GM13976 (cell line): Measurements from ENCODE around the gene ERN1.

Experiments
- DNase-seq: peaks from one replicate; pipeline ENCODE4 v3.0.0; 2012; ENCODE audit warnings: low spot score
- CTCF ChIP-seq: IDR thresholded peaks from 2 replicates; pipeline ENCODE4 v1.5.1; 2012; ENCODE audit warnings: borderline replicate concordance, mild to moderate bottlenecking; ENCODE audit not compliant: insufficient read depth; ENCODE audit errors: extremely low read depth, missing control alignments, control extremely low read depth
- in situ Hi-C: fragments of 300-500 bp; cut with MboI; formaldehyde crosslinking; loops from one replicate; pipeline ENCODE4 v1.12.0; 2022; ENCODE audit warnings: low sequenced_read_pairs, mixed read lengths, inconsistent platforms; ENCODE audit not compliant: unreplicated experiment

The ERN1 gene

GRCh38 chr17:64164596-64165285 is 34.8 kb upstream of the ERN1 start:
- TF ChIP-seq CTCF = no peak
- in situ Hi-C loops = loop anchor here (10.0 kb wide), 1 partner anchor 120 kb away; no protein-coding TSS in a partner anchor

GRCh38 chr17:64163468-64163867 is 33.5 kb upstream of the ERN1 start:
- in situ Hi-C loops = loop anchor here (10.0 kb wide), 1 partner anchor 121 kb away; no protein-coding TSS in a partner anchor
- no peak for TF ChIP-seq CTCF
- no peak for DNase-seq

More at GRCh38 chr17:64164596-64165285, 34.8 kb upstream of the ERN1 start:
- DNase-seq = no peak

GRCh38 chr17:64162554-64162953 is 32.6 kb upstream of the ERN1 start:
- in situ Hi-C loops = loop anchor here (10.0 kb wide), 1 partner anchor 122 kb away; no protein-coding TSS in a partner anchor
- no peak for TF ChIP-seq CTCF
- DNase-seq = no peak

GRCh38 chr17:64161380-64162176 is 31.6 kb upstream of the ERN1 start:
- DNase-seq = no peak
- no peak for TF ChIP-seq CTCF
- in situ Hi-C loops = loop anchor here (10.0 kb wide), 1 partner anchor 123 kb away; no protein-coding TSS in a partner anchor

- in situ Hi-C loops = loop anchor here (10.0 kb wide), 1 partner anchor 124 kb away; no protein-coding TSS in a partner anchor
- DNase-seq = no peak
Measured at GRCh38 chr17:64160378-64160777, 30.4 kb upstream of the ERN1 start.

More at GRCh38 chr17:64160378-64160777, 30.4 kb upstream of the ERN1 start:
- no peak for TF ChIP-seq CTCF
